Fibroblast of skin of right biceps (primary cell): Measurements from ENCODE around the gene ARFGAP1.
"Not testable (repeated sequence)": the region's sequence is repeated elsewhere in the genome, so short reads cannot be mapped to it uniquely, and the experiment has no call there.

Source experiments
- DNase-seq: peaks from one replicate; pipeline ENCODE4 v3.0.0-alpha.2; 2013

Gene ARFGAP1

GRCh38 chr20:63241272-63241671 lies 31.3 kb upstream of the ARFGAP1 start:
- no peak for DNase-seq

GRCh38 chr20:63242736-63243135 lies 29.9 kb upstream of the ARFGAP1 start:
- DNase-seq = no peak

- no peak for DNase-seq
Observed at GRCh38 chr20:63243604-63244247, 28.9 kb upstream of the ARFGAP1 start.

- no peak for DNase-seq
Observed at GRCh38 chr20:63244468-63244867, 28.1 kb upstream of the ARFGAP1 start.

GRCh38 chr20:63246490-63247288 lies 25.9 kb upstream of the ARFGAP1 start:
- DNase-seq = no peak

- no peak for DNase-seq
Observed at GRCh38 chr20:63247671-63248228, 24.9 kb upstream of the ARFGAP1 start.

GRCh38 chr20:63248835-63249591 lies 23.6 kb upstream of the ARFGAP1 start:
- no peak for DNase-seq

GRCh38 chr20:63249891-63250290 lies 22.7 kb upstream of the ARFGAP1 start:
- DNase-seq = no peak

- DNase-seq = not testable (repeated sequence)
Observed at GRCh38 chr20:63251350-63251749, 21.3 kb upstream of the ARFGAP1 start.

- DNase-seq = no peak
Observed at GRCh38 chr20:63252284-63252711, 20.3 kb upstream of the ARFGAP1 start.

GRCh38 chr20:63253065-63253437 lies 19.6 kb upstream of the ARFGAP1 start:
- no peak for DNase-seq

GRCh38 chr20:63253438-63254231 lies 19.0 kb upstream of the ARFGAP1 start:
- no peak for DNase-seq

- no peak for DNase-seq
Observed at GRCh38 chr20:63254232-63254605, 18.4 kb upstream of the ARFGAP1 start, which contains the start of gene NKAIN4. TSS of gene NKAIN4 (minus strand) at chr20:63254463. CDS start at chr20:63254450, 13 bp downstream.

GRCh38 chr20:63254606-63255384 lies 17.8 kb upstream of the ARFGAP1 start:
- DNase-seq = no peak

- DNase-seq = no peak
Observed at GRCh38 chr20:63255931-63256704, 16.5 kb upstream of the ARFGAP1 start.

GRCh38 chr20:63256954-63257353 lies 15.7 kb upstream of the ARFGAP1 start:
- no peak for DNase-seq

GRCh38 chr20:63257629-63258028 lies 15.0 kb upstream of the ARFGAP1 start:
- no peak for DNase-seq

GRCh38 chr20:63258781-63259180 lies 13.8 kb upstream of the ARFGAP1 start:
- DNase-seq = no peak

- no peak for DNase-seq
Observed at GRCh38 chr20:63259734-63260460, 12.7 kb upstream of the ARFGAP1 start.

GRCh38 chr20:63260521-63260920 lies 12.1 kb upstream of the ARFGAP1 start:
- no peak for DNase-seq
